Esophagus squamous epithelium (tissue), 5 donors: Measurements from ENCODE around the gene ADD1. TPM values are rescaled to one million over a fixed set of nuclear protein-coding genes. Genes with fewer than 3 reads are reported as not detected.

ENCODE experiments used
- DNase-seq: peaks from one replicate; lab custom pipeline; 2025; lab: John Stamatoyannopoulos, UW
- H3K27ac ChIP-seq, 4 donors: fragments of 200-600 bp; sonication (generic); one replicate each; pipeline ENCODE4 v1.5.1; 2016 to 2019; ENCODE audit warnings: mild to moderate bottlenecking in 1 of 4
- H3K27me3 ChIP-seq, 4 donors: fragments of 200-600 bp; sonication (generic); 1 replicate in 3 of 4; 2 replicates in 1 of 4; pipeline versions ENCODE4 v1.5.1 to v1.6.0; 2017 to 2021; ENCODE audit warnings: antibody characterized with exemption in 1 of 4
- H3K36me3 ChIP-seq, 3 donors: fragments of 200-600 bp; sonication (generic); one replicate each; pipeline ENCODE4 v1.5.1; 2016 to 2019
- H3K4me1 ChIP-seq, 3 donors: fragments of 200-600 bp; sonication (generic); one replicate each; pipeline ENCODE4 v1.5.1; 2017 to 2019
- H3K4me3 ChIP-seq, 4 donors: fragments of 200-600 bp; sonication (generic); 1 replicate in 3 of 4; 2 replicates in 1 of 4; pipeline ENCODE4 v1.5.1; 2016 to 2019; ENCODE audit warnings: mild to moderate bottlenecking in 2 of 4, moderate library complexity in 1 of 4
- H3K9me3 ChIP-seq, 3 donors: fragments of 200-600 bp; sonication (generic); one replicate each; pipeline ENCODE4 v1.5.1; 2016 to 2019
- POLR2A ChIP-seq, 4 donors: fragments of 450-650 bp; IDR thresholded peaks; one replicate each; pipeline ENCODE4 v1.6.1; 2017; ENCODE audit warnings: antibody characterized with exemption in 4 of 4, mild to moderate bottlenecking in 4 of 4, moderate library complexity in 3 of 4
- WGBS, 2 donors: methylation state at CpG; one replicate each; pipeline ENCODE4 v1.1.5; 2018; 5-methylcytosine and 5-hydroxymethylcytosine counted together
- intact Hi-C: fragments of 100-400 bp; cut with DNase I; formaldehyde crosslinking; loops from one replicate; pipeline ENCODE4 v1.15.0; 2022
- total RNA-seq, 4 donors: library from RNA; depleted of rRNA; stranded (reverse); fragments of >200 nt; gene quantifications; one replicate each; pipeline ENCODE4 v1.1.0, GENCODE V29; 2016
- TF ChIP-seq, protein P1 (sequence below), 6 experiments: fragments of 450-650 bp in 4 of 6; fragments of 200-600 bp in 2 of 6; sonication (generic) in 2 of 6; IDR thresholded peaks; one replicate each; pipeline ENCODE4 v1.5.1; 2016 to 2019; ENCODE audit warnings: antibody characterized with exemption in 6 of 6, mild to moderate bottlenecking in 4 of 6, moderate library complexity in 4 of 6
- donor health status: DM: yes; HTN: yes; CAD: no.

The ADD1 gene
- total RNA-seq, 4 donors from 2014 or later: 81.7 to 144 (median 103) TPM

DNA sequence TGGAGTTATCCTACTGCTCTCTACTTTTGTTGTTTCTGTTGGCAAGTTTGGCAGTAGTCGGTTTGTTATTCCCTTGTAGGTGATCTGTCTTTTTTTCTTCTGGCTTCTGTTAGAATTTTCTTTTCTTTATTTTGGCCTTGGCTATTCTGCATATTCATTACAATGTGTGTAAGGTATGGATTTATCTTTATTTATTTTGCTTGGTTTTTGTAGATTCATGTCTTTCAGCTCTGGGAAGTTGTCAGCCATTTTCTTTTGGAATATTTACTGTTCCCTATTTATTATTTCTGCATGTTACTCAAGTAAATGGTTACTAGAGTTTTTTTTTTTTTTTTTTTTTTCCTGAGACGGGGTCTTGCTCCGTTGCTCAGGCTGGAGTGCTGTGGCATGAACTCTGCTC is 12.6 kb downstream of the ADD1 start:
- peaks cover 26 to 94% (median 48%) of the 10 kb centered on the region in 3 donors for H3K4me1 ChIP-seq
- 85 to 95% methylated on average over 2 to 3 of the region's 3 CpGs for WGBS, 2 donors

DNA sequence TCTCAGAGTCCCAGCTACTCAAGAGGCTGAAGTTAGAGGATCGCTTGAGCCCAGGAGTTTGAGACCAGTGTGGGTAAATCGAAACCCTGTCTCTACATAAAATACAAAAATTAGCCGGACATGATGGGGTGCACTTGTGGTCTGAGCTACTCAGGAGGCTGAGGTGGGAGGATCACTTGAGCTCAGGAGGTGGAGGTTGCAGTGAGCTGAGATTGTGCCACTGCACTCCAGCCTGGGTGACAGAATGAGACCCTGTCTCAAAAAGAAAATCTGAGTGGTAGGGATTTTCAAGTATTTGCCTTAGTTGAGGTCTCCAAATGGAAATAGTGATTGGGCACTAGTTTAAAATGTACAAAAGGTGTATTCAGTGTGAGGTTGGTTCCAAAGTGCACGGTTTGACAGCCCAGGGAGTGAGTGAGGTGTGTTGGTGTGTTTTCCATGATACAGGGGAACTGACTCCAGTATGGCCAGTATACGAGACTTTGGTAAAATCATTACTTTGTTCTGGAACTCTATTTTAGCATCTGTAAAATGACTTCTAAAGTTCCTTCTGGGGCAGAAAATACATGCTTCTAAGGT is 13.8 kb downstream of the ADD1 start:
- H3K27me3 ChIP-seq: no peaks in the 10 kb centered on the region
- TF ChIP-seq, protein P1, sequence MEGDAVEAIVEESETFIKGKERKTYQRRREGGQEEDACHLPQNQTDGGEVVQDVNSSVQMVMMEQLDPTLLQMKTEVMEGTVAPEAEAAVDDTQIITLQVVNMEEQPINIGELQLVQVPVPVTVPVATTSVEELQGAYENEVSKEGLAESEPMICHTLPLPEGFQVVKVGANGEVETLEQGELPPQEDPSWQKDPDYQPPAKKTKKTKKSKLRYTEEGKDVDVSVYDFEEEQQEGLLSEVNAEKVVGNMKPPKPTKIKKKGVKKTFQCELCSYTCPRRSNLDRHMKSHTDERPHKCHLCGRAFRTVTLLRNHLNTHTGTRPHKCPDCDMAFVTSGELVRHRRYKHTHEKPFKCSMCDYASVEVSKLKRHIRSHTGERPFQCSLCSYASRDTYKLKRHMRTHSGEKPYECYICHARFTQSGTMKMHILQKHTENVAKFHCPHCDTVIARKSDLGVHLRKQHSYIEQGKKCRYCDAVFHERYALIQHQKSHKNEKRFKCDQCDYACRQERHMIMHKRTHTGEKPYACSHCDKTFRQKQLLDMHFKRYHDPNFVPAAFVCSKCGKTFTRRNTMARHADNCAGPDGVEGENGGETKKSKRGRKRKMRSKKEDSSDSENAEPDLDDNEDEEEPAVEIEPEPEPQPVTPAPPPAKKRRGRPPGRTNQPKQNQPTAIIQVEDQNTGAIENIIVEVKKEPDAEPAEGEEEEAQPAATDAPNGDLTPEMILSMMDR (IDR thresholded peaks at IDR 0.05): no peak
- no peak for TF ChIP-seq POLR2A (IDR thresholded peaks at IDR 0.05)
- intact Hi-C loops: no loop called here
- 92 to 95% methylated on average over 5 of the region's 5 CpGs for WGBS, 2 donors
- peaks cover 33 to 94% (median 54%) of the 10 kb centered on the region in 3 donors for H3K4me1 ChIP-seq
- no peak overlapping the region for H3K4me3 ChIP-seq
- H3K27ac ChIP-seq: peak overlapping the region in 1 of 4 donors; percentile 35
- no peak for DNase-seq
- no peaks in the 10 kb centered on the region for H3K9me3 ChIP-seq
- H3K36me3 ChIP-seq: peaks cover 0 to 22% (median 0%) of the 10 kb centered on the region in 3 donors

More for the DNA sequence above, 12.6 kb downstream of the ADD1 start:
- H3K36me3 ChIP-seq: peaks cover 0 to 22% (median 0%) of the 10 kb centered on the region in 3 donors
- TF ChIP-seq POLR2A (IDR thresholded peaks at IDR 0.05): no peak
- TF ChIP-seq, protein P1 (IDR thresholded peaks at IDR 0.05): no peak
- DNase-seq: no peak
- no peak overlapping the region for H3K27ac ChIP-seq
- no peak overlapping the region for H3K4me3 ChIP-seq
- no peaks in the 10 kb centered on the region for H3K27me3 ChIP-seq
- intact Hi-C loops: no loop called here
- no peaks in the 10 kb centered on the region for H3K9me3 ChIP-seq

GRCh38 chr4:2858451-2859217 is 15.0 kb downstream of the ADD1 start:
- 54 to 70% methylated on average over 7 of the region's 7 CpGs for WGBS, 2 donors
- H3K27ac ChIP-seq: peak overlapping the region in 3 of 4 donors; percentile 29 to 48 (median 35)
- H3K4me3 ChIP-seq: no peak overlapping the region
- no peaks in the 10 kb centered on the region for H3K9me3 ChIP-seq
- DNase-seq: no peak
- H3K27me3 ChIP-seq: no peaks in the 10 kb centered on the region
- TF ChIP-seq POLR2A (IDR thresholded peaks at IDR 0.05): no peak
- TF ChIP-seq, protein P1 (IDR thresholded peaks at IDR 0.05): no peak
- peaks cover 0 to 16% (median 0%) of the 10 kb centered on the region in 3 donors for H3K36me3 ChIP-seq
- peaks cover 26 to 94% (median 48%) of the 10 kb centered on the region in 3 donors for H3K4me1 ChIP-seq
- intact Hi-C loops: no loop called here

DNA sequence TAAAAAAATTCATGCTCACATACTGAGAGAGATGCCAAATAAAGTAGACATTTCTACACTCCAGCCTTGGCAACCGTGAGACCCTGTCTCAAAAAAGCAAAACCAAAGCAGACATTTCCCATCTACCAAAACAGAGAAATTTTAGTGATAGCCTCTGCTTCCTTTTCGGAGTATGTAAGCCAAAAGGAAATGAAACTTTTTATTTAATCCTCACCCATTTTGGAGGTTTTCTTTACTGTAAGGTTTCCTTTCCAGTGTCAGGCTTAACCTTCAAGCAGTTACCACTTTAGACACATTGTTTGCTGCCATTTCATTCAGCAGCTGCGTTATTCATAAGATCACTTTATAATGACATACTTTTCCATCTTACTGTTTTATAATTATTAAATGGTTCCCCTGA is 15.9 kb downstream of the ADD1 start:
- 50 to 66% methylated on average over 3 of the region's 3 CpGs for WGBS, 2 donors
- Histone ChIP-seq H3K36me3 (peaks cover 0 to 8% (median 0%) of the 10 kb centered on the region in 3 donors), H3K4me3 (no peak overlapping the region), H3K9me3 (no peaks in the 10 kb centered on the region), H3K27me3 (no peaks in the 10 kb centered on the region), H3K27ac (peak overlapping the region in 2 of 4 donors; percentile 4 to 35), H3K4me1 (peaks cover 30 to 94% (median 47%) of the 10 kb centered on the region in 3 donors)
- TF ChIP-seq, protein P1 (IDR thresholded peaks at IDR 0.05): no peak
- no peak for TF ChIP-seq POLR2A (IDR thresholded peaks at IDR 0.05)
- intact Hi-C loops: no loop called here
- no peak for DNase-seq
